ENCODE data around the gene TLE6. TPM values are rescaled to one million over a fixed set of nuclear protein-coding genes. Genes with fewer than 3 reads are reported as not detected.
A peak's percentile ranks its signal among the peaks of the same experiment; 100 is the strongest.

TLE6 gene
- total RNA-seq, 2 experiments from 2014 or later = 2.5 to 2.6 TPM

GRCh38 chr19:3025549-3025886 is 48.2 kb downstream of the TLE6 start:
- Mint-ChIP-seq H3K27me3 (peaks cover 11% of the 10 kb centered on the region), H3K27ac (no peak overlapping the region), H3K36me3 (no peaks in the 10 kb centered on the region), H3K9me3 (no peaks in the 10 kb centered on the region), H3K4me1 (ENCODE audit: low read depth) (peaks cover 28% of the 10 kb centered on the region), H3K4me3 (no peak overlapping the region)
- POLR2A ChIA-PET = no interaction called here
- CTCF ChIA-PET = interaction anchor here (1.9 to 2.4 kb wide), 2 partner anchors 10 to 63 kb away, joined by 5 read pairs; no protein-coding TSS in a partner anchor
- no peak for DNase-seq
- intact Hi-C loops (cut with micrococcal nuclease) = no loop called here

GRCh38 chr19:3026768-3027167 is 49.4 kb downstream of the TLE6 start:
- ChIA-PET CTCF (interaction anchor here (1.5 kb wide), 1 partner anchor 34 kb away, joined by 3 read pairs; no protein-coding TSS in a partner anchor), POLR2A (no interaction called here)
- DNase-seq = no peak
- Mint-ChIP-seq H3K4me1 (ENCODE audit: low read depth) (peaks cover 28% of the 10 kb centered on the region), H3K27me3 (peaks cover 11% of the 10 kb centered on the region), H3K36me3 (no peaks in the 10 kb centered on the region), H3K27ac (no peak overlapping the region), H3K9me3 (no peaks in the 10 kb centered on the region), H3K4me3 (no peak overlapping the region)
- intact Hi-C loops (cut with micrococcal nuclease) = no loop called here

- ChIA-PET CTCF (interaction anchor here (1.4 to 1.5 kb wide), 2 partner anchors 34 to 77 kb away, joined by 3 to 5 read pairs; no protein-coding TSS in a partner anchor), POLR2A (no interaction called here)
- intact Hi-C loops (cut with micrococcal nuclease) = no loop called here
- Mint-ChIP-seq H3K4me3 (peak overlapping the region; percentile 16), H3K9me3 (no peaks in the 10 kb centered on the region), H3K27ac (no peak overlapping the region), H3K4me1 (ENCODE audit: low read depth) (peaks cover 28% of the 10 kb centered on the region), H3K27me3 (peaks cover 11% of the 10 kb centered on the region), H3K36me3 (no peaks in the 10 kb centered on the region)
- no peak for DNase-seq
Measured at GRCh38 chr19:3027292-3027691, 49.9 kb downstream of the TLE6 start.

GRCh38 chr19:3027981-3028304 is 50.6 kb downstream of the TLE6 start:
- Mint-ChIP-seq H3K27ac (no peak overlapping the region), H3K4me1 (ENCODE audit: low read depth) (peaks cover 24% of the 10 kb centered on the region), H3K36me3 (no peaks in the 10 kb centered on the region), H3K9me3 (no peaks in the 10 kb centered on the region), H3K27me3 (peaks cover 11% of the 10 kb centered on the region), H3K4me3 (no peak overlapping the region)
- ChIA-PET CTCF (interaction anchor here (1.4 to 1.5 kb wide), 2 partner anchors 33 to 76 kb away, joined by 3 to 5 read pairs; no protein-coding TSS in a partner anchor), POLR2A (no interaction called here)
- DNase-seq = no peak
- intact Hi-C loops (cut with micrococcal nuclease) = no loop called here

GRCh38 chr19:3028305-3029064 is 51.1 kb downstream of the TLE6 start:
- Mint-ChIP-seq H3K27ac (no peak overlapping the region), H3K36me3 (no peaks in the 10 kb centered on the region), H3K27me3 (peaks cover 11% of the 10 kb centered on the region), H3K4me1 (ENCODE audit: low read depth) (peaks cover 20% of the 10 kb centered on the region), H3K4me3 (peak overlapping the region; percentile 43), H3K9me3 (no peaks in the 10 kb centered on the region)
- ChIA-PET CTCF (interaction anchor here (0.6 to 1.4 kb wide), 2 partner anchors 75 to 217 kb away, joined by 3 to 5 read pairs; no protein-coding TSS in a partner anchor), POLR2A (no interaction called here)
- intact Hi-C loops (cut with micrococcal nuclease) = no loop called here
- DNase-seq = no peak

- intact Hi-C loops (cut with micrococcal nuclease) = no loop called here
- Mint-ChIP-seq H3K27me3 (peaks cover 11% of the 10 kb centered on the region), H3K4me3 (peak within 1 kb of the TSS; percentile 58), H3K36me3 (no peaks in the 10 kb centered on the region), H3K9me3 (no peaks in the 10 kb centered on the region), H3K27ac (no peak within 1 kb of the TSS), H3K4me1 (ENCODE audit: low read depth) (peaks cover 17% of the 10 kb centered on the region)
- ChIA-PET POLR2A (no interaction called here), CTCF (interaction anchor here (0.6 kb wide), 1 partner anchor 392 kb away, joined by 3 read pairs; no protein-coding TSS in a partner anchor)
- DNase-seq = no peak
Measured at GRCh38 chr19:3029065-3029923, 51.9 kb downstream of the TLE6 start, which contains the start of gene TLE2. Gene TLE2, minus strand, starts transcription at chr19:3029280. Its CDS starts 376 bp downstream, at chr19:3028904.

- Mint-ChIP-seq H3K36me3 (no peaks in the 10 kb centered on the region), H3K27me3 (peaks cover 9% of the 10 kb centered on the region), H3K4me3 (no peak overlapping the region), H3K9me3 (no peaks in the 10 kb centered on the region), H3K27ac (no peak overlapping the region), H3K4me1 (ENCODE audit: low read depth) (peaks cover 19% of the 10 kb centered on the region)
- CTCF ChIA-PET = interaction anchor here (0.8 to 1.0 kb wide), 3 partner anchors 54 to 95 kb away, joined by 3 to 4 read pairs (median 3); partner anchors contain the start of gene TLE6
- POLR2A ChIA-PET = interaction anchor here (0.5 kb wide), 1 partner anchor 67 kb away, joined by 3 read pairs; no protein-coding TSS in a partner anchor
- no peak for DNase-seq
- intact Hi-C loops (cut with micrococcal nuclease) = no loop called here
Measured at GRCh38 chr19:3031607-3031867, 54.2 kb downstream of the TLE6 start.

- DNase-seq = no peak
- H3K4me1 Mint-ChIP-seq (ENCODE audit: low read depth) = peaks cover 16% of the 10 kb centered on the region
- POLR2A ChIA-PET = no interaction called here
- H3K36me3 Mint-ChIP-seq = no peaks in the 10 kb centered on the region
- H3K27me3 Mint-ChIP-seq = peaks cover 1% of the 10 kb centered on the region
- CTCF ChIA-PET = interaction anchor here (2.8 kb wide), 1 partner anchor 71 kb away, joined by 8 read pairs; no protein-coding TSS in a partner anchor
- no peak overlapping the region for H3K27ac Mint-ChIP-seq
- no peaks in the 10 kb centered on the region for H3K9me3 Mint-ChIP-seq
- peak overlapping the region; percentile 3 for H3K4me3 Mint-ChIP-seq
- intact Hi-C loops (cut with micrococcal nuclease) = loop anchor here (2.0 kb wide), 2 partner anchors 27 to 57 kb away; partner anchors contain the start of gene TLE6
Measured at GRCh38 chr19:3033595-3034405, 56.4 kb downstream of the TLE6 start.

- Mint-ChIP-seq H3K27me3 (peaks cover 1% of the 10 kb centered on the region), H3K4me3 (peak overlapping the region; percentile 3), H3K36me3 (no peaks in the 10 kb centered on the region), H3K4me1 (ENCODE audit: low read depth) (peaks cover 16% of the 10 kb centered on the region), H3K9me3 (no peaks in the 10 kb centered on the region), H3K27ac (peak overlapping the region; percentile 92)
- CTCF ChIA-PET = interaction anchor here (1.9 to 2.8 kb wide), 2 partner anchors 72 to 74 kb away, joined by 4 to 8 read pairs; no protein-coding TSS in a partner anchor
- intact Hi-C loops (cut with micrococcal nuclease) = loop anchor here (2.0 kb wide), 2 partner anchors 26 to 58 kb away; partner anchors contain the start of gene TLE6
- POLR2A ChIA-PET = interaction anchor here (2.9 kb wide), 1 partner anchor 26 kb away, joined by 12 read pairs; no protein-coding TSS in a partner anchor
- no peak for DNase-seq
Measured at GRCh38 chr19:3034406-3034655, 57.0 kb downstream of the TLE6 start.

- peak; percentile 73 for DNase-seq
- Mint-ChIP-seq H3K27me3 (peaks cover 1% of the 10 kb centered on the region), H3K36me3 (no peaks in the 10 kb centered on the region), H3K27ac (peak overlapping the region; percentile 92), H3K4me1 (ENCODE audit: low read depth) (peaks cover 15% of the 10 kb centered on the region), H3K9me3 (no peaks in the 10 kb centered on the region), H3K4me3 (peak overlapping the region; percentile 86)
- ChIA-PET CTCF (interaction anchor here (1.2 to 3.1 kb wide), 10 partner anchors 10 to 147 kb away, joined by 3 to 21 read pairs (median 6); partner anchors contain the start of gene TLE6), POLR2A (interaction anchor here (0.7 to 2.9 kb wide), 7 partner anchors 10 to 58 kb away, joined by 3 to 12 read pairs (median 7); partner anchors contain the start of genes TLE5 and TLE6)
- intact Hi-C loops (cut with micrococcal nuclease) = loop anchor here (1.0 to 2.0 kb wide), 3 partner anchors 26 to 400 kb away; partner anchors contain the start of gene TLE6
Measured at GRCh38 chr19:3034656-3035541, 57.5 kb downstream of the TLE6 start.
